HG03025 (cell line): Measurements from ENCODE around the gene DUSP9.
"Not testable (repeated sequence)": the region's sequence is repeated elsewhere in the genome, so short reads cannot be mapped to it uniquely, and the experiment has no call there.

Experiments used
- ATAC-seq: cut with Tn5 transposase; IDR thresholded peaks from one replicate; pipeline ENCODE4 v1.9.1; 2021; ENCODE audit warnings: mild to moderate bottlenecking, moderate library complexity; ENCODE audit not compliant: unreplicated experiment, low FRiP score

Gene DUSP9

GRCh38 chrX:153670748-153671588 is 24.0 kb downstream of the DUSP9 start:
- no peak for ATAC-seq

- no peak for ATAC-seq
Observed at GRCh38 chrX:153671589-153672530, 24.9 kb downstream of the DUSP9 start.

- ATAC-seq: no peak
Observed at GRCh38 chrX:153672531-153673427, 25.8 kb downstream of the DUSP9 start.

DNA sequence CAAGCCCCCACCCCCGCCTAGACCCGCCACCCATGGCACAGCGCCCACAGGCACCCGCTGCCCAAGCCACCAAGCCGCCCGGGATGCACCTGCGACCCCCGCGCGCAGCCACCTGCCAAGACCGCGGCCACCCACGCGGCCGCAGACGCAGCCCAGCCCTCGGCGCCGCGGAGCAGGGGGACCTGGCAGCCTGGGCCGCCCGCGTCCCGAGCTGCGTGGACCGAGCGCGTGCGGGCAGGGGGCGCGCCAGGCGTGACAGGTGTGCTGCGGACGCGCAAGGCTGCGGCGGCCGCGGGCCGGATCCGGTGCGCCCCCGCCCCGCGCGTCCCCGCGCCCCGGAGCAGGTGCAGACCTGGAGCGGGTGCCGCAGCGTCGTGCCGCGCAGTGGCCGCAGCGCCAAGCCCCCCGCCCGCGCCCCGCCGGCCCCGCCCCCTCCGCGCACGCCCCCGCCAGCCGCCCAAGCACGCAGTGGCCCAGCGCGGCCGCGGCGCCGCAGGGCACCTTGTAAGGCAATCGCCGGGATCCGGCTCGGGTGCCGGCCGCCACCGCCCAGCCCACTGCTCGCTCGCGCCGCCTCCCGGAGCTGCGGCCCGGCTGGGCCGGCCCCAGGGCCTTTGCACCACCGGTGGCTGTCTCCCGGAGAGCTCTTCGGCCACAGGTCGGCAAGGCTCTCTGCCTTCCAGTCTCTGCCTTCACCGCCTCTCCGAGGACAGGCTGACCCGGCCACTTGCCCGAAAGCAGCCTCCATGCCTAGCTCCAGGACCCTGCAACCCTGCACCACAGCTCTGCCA is 26.6 kb downstream of the DUSP9 start, which contains the start of gene PNCK:
TSS of gene PNCK (minus strand) at position 386 of the 791 bp plus-strand sequence. CDS start 737 bp downstream, outside the sequence.
- ATAC-seq: no peak

- ATAC-seq: no peak
Observed at GRCh38 chrX:153674219-153674851, 27.3 kb downstream of the DUSP9 start.

DNA sequence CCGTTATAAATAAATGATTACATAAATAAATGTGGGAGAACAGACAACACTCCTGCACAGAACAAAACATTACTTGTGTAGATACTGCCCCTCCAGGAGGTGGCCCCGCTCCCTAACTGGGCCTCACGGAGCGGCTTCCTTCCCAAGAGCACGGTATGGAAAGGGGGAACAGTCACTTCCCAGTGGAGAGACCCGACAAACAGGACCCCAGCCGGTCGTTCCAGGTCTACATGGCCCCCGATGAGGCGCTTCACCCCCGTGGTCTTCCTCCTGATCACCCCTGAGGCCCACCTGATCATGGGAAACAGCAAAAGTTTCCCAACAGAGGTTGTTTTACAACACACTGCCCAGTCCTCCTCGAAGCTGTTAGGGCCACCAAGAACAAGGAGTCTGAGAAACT is 34.2 kb downstream of the DUSP9 start:
- ATAC-seq: no peak

GRCh38 chrX:153683486-153683885 is 36.5 kb downstream of the DUSP9 start:
- not testable (repeated sequence) for ATAC-seq

DNA sequence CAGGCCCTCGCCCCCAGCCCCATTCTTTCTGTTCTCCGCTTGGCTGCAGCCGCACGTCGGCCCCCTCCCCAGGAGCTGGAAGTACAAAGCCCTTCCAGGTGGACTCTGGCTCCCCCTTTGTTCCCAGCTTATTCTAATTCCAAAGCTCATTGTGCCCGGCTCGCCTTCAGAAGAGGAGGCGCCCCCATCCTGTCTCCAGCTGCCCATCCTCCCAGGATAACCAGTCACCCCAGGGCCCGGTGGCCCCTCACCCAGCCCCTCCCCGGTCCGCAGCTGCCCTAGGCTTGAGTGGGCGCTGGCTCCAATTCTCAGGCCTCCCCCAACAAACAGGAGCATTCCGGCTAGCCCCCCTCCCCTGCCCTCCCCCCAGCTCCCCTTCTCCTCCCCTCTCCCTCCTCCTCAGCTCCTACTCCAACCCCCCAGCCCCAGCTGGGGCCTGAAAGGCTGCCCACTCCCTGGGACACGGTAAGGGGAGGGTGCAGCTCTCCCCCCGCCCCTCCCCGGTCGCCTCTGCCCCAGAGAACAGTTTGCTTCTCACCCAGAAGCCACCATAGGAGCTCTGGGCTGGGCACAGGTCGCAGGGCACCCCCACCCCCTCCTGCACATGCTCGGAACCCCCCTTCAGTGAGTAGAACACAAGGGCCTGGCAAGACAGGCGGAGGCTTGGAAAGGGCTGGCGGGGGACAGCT is 37.6 kb downstream of the DUSP9 start:
- no peak for ATAC-seq

GRCh38 chrX:153685156-153685536 is 38.1 kb downstream of the DUSP9 start:
- ATAC-seq: no peak

- no peak for ATAC-seq
Observed at GRCh38 chrX:153685751-153686696, 39.0 kb downstream of the DUSP9 start.

DNA sequence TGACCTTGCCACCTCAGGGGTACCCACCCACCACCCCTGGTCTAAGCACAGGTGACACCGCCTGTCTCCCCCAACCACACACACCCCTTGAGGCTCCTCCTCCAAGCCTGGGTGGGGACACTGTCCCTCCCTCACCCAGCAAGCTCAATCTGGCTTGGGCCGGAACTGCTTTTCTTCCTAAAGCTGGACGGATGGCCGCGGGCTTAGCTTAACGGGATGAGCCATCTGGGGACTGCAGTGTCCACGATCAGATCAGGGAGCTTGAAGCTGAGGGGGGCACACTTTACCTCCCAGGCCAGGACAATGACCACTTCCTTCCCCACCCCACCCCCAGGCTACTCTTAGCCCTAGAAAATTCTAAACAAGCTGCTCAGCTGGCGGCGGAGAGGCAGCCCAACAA is 39.7 kb downstream of the DUSP9 start:
- ATAC-seq: no peak

GRCh38 chrX:153687121-153688039 is 40.4 kb downstream of the DUSP9 start, which contains the start of gene SLC6A8:
Gene SLC6A8 (plus strand): TSS chrX:153687926. CDS start chrX:153688575, 649 bp downstream.
- ATAC-seq: no peak

DNA sequence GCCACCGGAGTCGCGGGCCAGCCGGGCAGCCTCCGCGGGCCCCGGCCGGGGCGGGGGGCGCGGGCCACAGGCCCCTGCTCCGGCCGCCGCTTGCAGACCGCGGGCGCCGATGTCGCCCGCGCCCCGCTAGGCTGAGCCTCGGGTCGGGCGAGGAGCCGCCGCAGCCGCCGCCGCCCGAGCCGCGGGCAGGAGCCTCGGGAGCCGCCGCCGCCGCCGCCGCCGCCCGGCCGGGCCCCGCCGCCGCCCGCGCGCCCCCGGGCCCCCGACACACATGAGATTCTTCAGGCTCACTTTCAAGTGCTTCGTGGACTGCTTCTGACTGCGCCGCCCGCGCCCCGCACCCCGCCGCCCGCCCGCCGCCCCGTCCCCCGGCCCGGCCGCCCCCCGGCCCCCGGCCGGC is 41.1 kb downstream of the DUSP9 start:
- ATAC-seq: no peak

GRCh38 chrX:153688506-153688905 is 41.5 kb downstream of the DUSP9 start:
- ATAC-seq: no peak

- no peak for ATAC-seq
Observed at GRCh38 chrX:153688911-153689590, 42.0 kb downstream of the DUSP9 start.
